ENCODE measurements around the gene DPYSL4. TPM values are rescaled to one million over a fixed set of nuclear protein-coding genes. Genes with fewer than 3 reads are reported as not detected.

DPYSL4 gene
- total and polyA plus RNA-seq, 12 donors: 0.42 to 7.6 (median 3.2) TPM

DNA sequence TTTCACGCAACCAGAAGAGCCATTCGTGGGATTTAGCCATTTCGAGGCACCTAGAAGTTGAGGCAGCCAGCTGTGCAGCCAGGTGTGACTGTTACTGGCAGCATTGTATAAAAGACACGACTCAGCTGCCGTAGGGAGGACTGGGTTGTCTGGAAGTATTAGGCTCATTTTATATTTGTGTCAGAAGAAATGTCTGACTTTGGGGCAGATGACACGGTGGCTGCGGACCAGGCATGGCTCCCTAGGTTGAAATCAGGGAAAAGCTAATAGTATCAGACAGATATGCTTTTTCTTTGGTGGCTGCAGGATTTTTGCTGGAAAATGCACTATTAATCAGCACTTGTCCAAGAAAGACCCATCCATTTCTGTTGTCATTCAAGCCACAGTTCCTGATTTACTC, 4.2 kb upstream of the DPYSL4 start:
- DNase-seq: no peak
- Histone ChIP-seq H3K27ac (no peak overlapping the region), H3K9me3 (replicated peaks in 1 of 3) (no peaks in the 10 kb centered on the region), H3K27me3 (peaks cover 21% of the 10 kb centered on the region), H3K4me1 (replicated peaks in 1 of 2) (peaks cover 17 to 22% of the 10 kb centered on the region in 2 donors), H3K36me3 (replicated peaks in 1 of 2) (no peaks in the 10 kb centered on the region), H3K4me3 (no peak overlapping the region)
- intact Hi-C loops (cut with DNase I): no loop called here
- WGBS, 4 donors: 87 to 90% (median 89%) methylated on average over 7 of the region's 7 CpGs
- TF ChIP-seq POLR2A (IDR thresholded peaks at IDR 0.05): no peak
- TF ChIP-seq, protein P1, sequence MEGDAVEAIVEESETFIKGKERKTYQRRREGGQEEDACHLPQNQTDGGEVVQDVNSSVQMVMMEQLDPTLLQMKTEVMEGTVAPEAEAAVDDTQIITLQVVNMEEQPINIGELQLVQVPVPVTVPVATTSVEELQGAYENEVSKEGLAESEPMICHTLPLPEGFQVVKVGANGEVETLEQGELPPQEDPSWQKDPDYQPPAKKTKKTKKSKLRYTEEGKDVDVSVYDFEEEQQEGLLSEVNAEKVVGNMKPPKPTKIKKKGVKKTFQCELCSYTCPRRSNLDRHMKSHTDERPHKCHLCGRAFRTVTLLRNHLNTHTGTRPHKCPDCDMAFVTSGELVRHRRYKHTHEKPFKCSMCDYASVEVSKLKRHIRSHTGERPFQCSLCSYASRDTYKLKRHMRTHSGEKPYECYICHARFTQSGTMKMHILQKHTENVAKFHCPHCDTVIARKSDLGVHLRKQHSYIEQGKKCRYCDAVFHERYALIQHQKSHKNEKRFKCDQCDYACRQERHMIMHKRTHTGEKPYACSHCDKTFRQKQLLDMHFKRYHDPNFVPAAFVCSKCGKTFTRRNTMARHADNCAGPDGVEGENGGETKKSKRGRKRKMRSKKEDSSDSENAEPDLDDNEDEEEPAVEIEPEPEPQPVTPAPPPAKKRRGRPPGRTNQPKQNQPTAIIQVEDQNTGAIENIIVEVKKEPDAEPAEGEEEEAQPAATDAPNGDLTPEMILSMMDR (IDR thresholded peaks at IDR 0.05): no peak

DNA sequence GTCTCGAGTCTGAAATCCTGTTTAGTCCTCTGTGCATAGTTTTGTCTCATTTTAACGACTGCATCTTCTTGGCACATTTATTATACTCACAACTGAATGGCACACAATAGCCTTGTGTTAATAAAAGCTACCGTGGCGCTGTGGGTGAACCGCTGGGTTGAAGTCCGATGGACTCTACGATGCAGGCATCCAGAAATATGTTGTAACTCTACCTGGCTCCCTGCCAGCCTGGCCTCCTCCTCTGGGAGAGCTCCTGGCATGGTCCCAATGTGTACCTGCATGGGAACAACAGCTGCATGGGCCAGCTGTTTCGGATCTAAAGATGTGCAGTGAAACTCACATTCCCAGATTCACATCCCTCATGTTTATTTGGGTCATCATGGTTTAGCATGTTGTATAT, 3.7 kb upstream of the DPYSL4 start:
- WGBS, 4 donors: 81 to 83% (median 82%) methylated on average over 8 of the region's 8 CpGs
- intact Hi-C loops (cut with DNase I): no loop called here
- no peaks in the 10 kb centered on the region for H3K9me3 ChIP-seq (replicated peaks in 1 of 3)
- H3K4me3 ChIP-seq: no peak overlapping the region
- H3K27me3 ChIP-seq: peaks cover 26% of the 10 kb centered on the region
- peak in 1 of 7 donors; percentile 19 for DNase-seq
- H3K4me1 ChIP-seq (replicated peaks in 1 of 2): peaks cover 17 to 27% of the 10 kb centered on the region in 2 donors
- H3K27ac ChIP-seq: no peak overlapping the region
- H3K36me3 ChIP-seq (replicated peaks in 1 of 2): no peaks in the 10 kb centered on the region
- TF ChIP-seq, protein P1 (IDR thresholded peaks at IDR 0.05): no peak
- TF ChIP-seq POLR2A (IDR thresholded peaks at IDR 0.05): no peak

DNA sequence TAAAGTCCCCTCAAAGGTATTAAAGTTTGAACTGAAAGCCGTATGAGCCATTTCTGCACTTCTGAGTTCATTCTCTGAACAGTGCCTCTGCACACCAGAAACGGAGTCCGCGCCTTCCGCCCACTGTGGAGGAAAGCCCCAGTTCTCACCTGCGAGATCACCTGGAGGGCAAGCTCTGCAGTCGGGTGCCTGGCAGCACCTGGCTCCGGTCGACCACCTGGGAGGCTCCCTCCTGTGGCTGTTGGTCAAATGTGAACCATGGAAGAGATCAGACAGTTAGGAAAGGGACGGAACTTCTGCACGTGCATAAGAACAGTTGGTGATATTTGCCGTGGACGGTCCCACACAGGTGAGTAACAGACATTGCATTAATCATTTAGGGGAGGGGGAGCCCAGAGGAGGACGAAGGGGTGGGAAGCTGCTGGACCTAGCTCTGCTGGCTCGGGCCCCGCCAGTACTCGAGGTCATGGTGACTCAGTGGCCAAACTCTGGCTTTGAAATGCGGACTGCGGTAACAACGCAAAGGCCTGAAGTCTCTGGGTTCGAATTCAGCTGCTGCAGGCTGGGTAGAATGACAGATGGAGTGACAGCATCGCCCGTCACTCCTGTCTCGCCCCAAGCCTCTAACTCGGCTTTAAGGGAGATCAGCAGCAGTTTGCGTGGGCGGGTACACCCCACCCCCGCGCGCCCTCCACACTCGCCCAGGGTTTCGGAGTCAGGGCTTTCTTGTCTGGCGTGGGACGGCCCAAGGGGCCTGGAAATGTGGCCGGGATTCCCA, 1.7 kb upstream of the DPYSL4 start:
- intact Hi-C loops (cut with DNase I): no loop called here
- DNase-seq: no peak
- no peaks in the 10 kb centered on the region for H3K9me3 ChIP-seq (replicated peaks in 1 of 3)
- H3K36me3 ChIP-seq (replicated peaks in 1 of 2): no peaks in the 10 kb centered on the region
- TF ChIP-seq, protein P1 (IDR thresholded peaks at IDR 0.05): no peak
- no peak for TF ChIP-seq POLR2A (IDR thresholded peaks at IDR 0.05)
- no peak overlapping the region for H3K4me3 ChIP-seq
- WGBS, 4 donors: 45 to 64% (median 52%) methylated on average over 11 to 35 of the region's 35 CpGs
- H3K4me1 ChIP-seq (replicated peaks in 1 of 2): peaks cover 17 to 27% of the 10 kb centered on the region in 2 donors
- H3K27ac ChIP-seq: no peak overlapping the region
- H3K27me3 ChIP-seq: peaks cover 44% of the 10 kb centered on the region

DNA sequence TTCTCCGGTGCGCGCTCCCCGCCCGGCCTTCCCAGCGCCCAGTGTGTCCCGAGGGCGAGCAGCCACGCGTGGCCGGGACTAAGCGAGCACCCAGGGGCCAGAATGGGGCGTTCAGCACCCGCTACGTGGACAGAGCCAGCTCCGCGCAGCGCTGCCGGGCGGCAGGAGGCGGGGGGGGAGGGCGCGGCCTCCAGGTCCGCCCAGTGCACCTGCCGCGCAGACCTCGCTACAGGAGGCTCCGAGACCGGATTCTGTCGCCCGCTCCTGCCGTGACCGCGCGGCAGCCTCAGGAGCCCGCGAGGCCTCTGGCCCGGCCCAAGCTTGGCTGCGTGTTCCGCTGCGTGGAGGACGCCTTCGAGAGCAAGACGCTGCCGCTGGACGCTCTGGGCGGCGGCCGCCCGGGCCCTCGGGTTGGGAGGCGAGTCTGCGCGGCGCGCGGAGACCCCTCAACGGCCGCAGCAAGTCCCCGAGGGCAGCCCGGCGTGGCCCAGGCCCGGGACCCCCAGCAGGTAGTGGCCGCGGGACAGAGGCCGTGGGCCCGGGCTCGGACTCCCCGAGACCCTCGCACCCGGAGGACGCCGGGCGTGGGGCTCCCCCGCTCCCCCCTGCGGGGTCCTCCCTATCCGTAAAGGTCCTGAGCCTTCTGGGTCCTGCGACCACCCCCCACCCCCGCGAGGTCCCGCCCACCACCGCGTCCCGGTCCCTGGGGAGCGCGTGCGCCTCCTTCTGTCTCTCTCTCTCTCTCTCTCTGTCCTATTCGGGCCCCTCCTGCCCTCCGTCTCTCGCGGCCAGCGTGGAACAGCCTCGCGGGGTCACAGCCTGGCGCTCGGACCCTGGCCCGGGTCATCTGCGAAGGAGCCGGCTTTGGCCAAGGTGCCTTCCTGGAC, 904 bp upstream of the DPYSL4 start:
- intact Hi-C loops (cut with DNase I): no loop called here
- peak; percentile 34 to 66 (median 53) for DNase-seq
- TF ChIP-seq, protein P1 (IDR thresholded peaks at IDR 0.05): no peak
- TF ChIP-seq POLR2A (IDR thresholded peaks at IDR 0.05): no peak
- Histone ChIP-seq H3K4me1 (replicated peaks in 1 of 2) (peaks cover 17 to 27% of the 10 kb centered on the region in 2 donors), H3K27me3 (peaks cover 44% of the 10 kb centered on the region), H3K36me3 (replicated peaks in 1 of 2) (no peaks in the 10 kb centered on the region), H3K4me3 (peak overlapping the region in 1 of 4 donors; percentile 59), H3K9me3 (replicated peaks in 1 of 3) (no peaks in the 10 kb centered on the region), H3K27ac (no peak overlapping the region)
- WGBS, 4 donors: 1 to 4% (median 3%) methylated on average over 15 to 99 of the region's 99 CpGs

All from adrenal gland (tissue), 12 donors.